Heart right ventricle (tissue), 16 donors: ENCODE results near the gene CSTF1. TPM values are rescaled to one million over a fixed set of nuclear protein-coding genes. Genes with fewer than 3 reads are reported as not detected.
A peak's percentile ranks its signal among the peaks of the same experiment; 100 is the strongest.

ENCODE experiments used
- ATAC-seq, 8 donors: fragments of 200-7000 bp; cut with Tn5 transposase; one replicate each; pipeline ENCODE4 v1.9.1; 2020; ENCODE audit warnings: mild to moderate bottlenecking in 8 of 8, moderate library complexity in 8 of 8, moderate number of reproducible peaks in 1 of 8
- DNase-seq, 2 donors: peaks; one replicate each; pipeline ENCODE4 v3.0.0-alpha.2; 2020
- H3K27ac ChIP-seq, 10 donors: fragments of 200-600 bp; sonication (generic) in 2 of 10; one replicate each; pipeline versions ENCODE4 v1.5.0 to v1.8.0; 2020 to 2022; ENCODE audit warnings: mild to moderate bottlenecking in 3 of 10
- H3K27me3 ChIP-seq, 7 donors: fragments of 200-600 bp; one replicate each; pipeline ENCODE4 v1.8.0; 2021 to 2022; ENCODE audit warnings: mild to moderate bottlenecking in 2 of 7
- H3K36me3 ChIP-seq, 9 donors: fragments of 200-600 bp; sonication (generic) in 1 of 9; one replicate each; pipeline versions ENCODE4 v1.5.0 to v1.8.0; 2020 to 2022; ENCODE audit warnings: mild to moderate bottlenecking in 2 of 9
- H3K4me1 ChIP-seq, 9 donors: fragments of 200-600 bp; sonication (generic) in 1 of 9; one replicate each; pipeline versions ENCODE4 v1.5.0 to v1.8.0; 2020 to 2022; ENCODE audit warnings: mild to moderate bottlenecking in 4 of 9
- H3K4me3 ChIP-seq, 10 donors: fragments of 200-600 bp; sonication (generic) in 2 of 10; one replicate each; pipeline versions ENCODE4 v1.5.0 to v1.8.0; 2020 to 2022; ENCODE audit warnings: mild to moderate bottlenecking in 7 of 10, moderate library complexity in 2 of 10
- H3K9me3 ChIP-seq, 11 donors: fragments of 200-600 bp in 10 of 11; sonication (generic) in 2 of 11; one replicate each; pipeline versions ENCODE4 v1.5.0 to v1.8.0; 2013 to 2022; ENCODE audit warnings: mild to moderate bottlenecking in 2 of 11, control low read depth in 1 of 11, moderate library complexity in 1 of 11
- CTCF ChIP-seq, 9 donors: fragments of 200-600 bp; sonication (generic) in 2 of 9; IDR thresholded peaks; one replicate each; pipeline versions ENCODE4 v1.5.0 to v1.8.0; 2021 to 2022; ENCODE audit warnings: antibody characterized with exemption in 9 of 9, mild to moderate bottlenecking in 5 of 9, moderate library complexity in 1 of 9
- whole genome bisulfite sequencing, 2 donors: extraction: QIAGEN DNeasy Blood & Tissue Kit; methylation state at CpG; one replicate each; pipeline ENCODE4 v1.1.7; 2013; ENCODE audit warnings: inconsistent platforms in 1 of 2; 5-methylcytosine and 5-hydroxymethylcytosine counted together
- intact Hi-C, 10 donors: fragments of 100-400 bp; cut with DNase I; formaldehyde crosslinking; loops; one replicate each; pipeline versions ENCODE4 v1.11.1 to v1.14.2; 2022
- polyA plus RNA-seq, 2 donors: library from polyadenylated mRNA; stranded (reverse); fragments of 200-250 nt; gene quantifications; one replicate each; pipeline ENCODE4 v1.2.3, GENCODE V29; 2013
- total RNA-seq, 10 donors: library from RNA; stranded (reverse); fragmentation: NEBNext Ultra II Directional in 3 of 10; extraction: Animal tissue kit (Norgen Biotek cat#: 25700) in 3 of 10; gene quantifications; one replicate each; pipeline versions ENCODE4 v1.2.1 to v1.2.4, GENCODE V29; 2021 to 2023
- donor health status: Arrhythmogenic right ventricular cardiomyopathy.
- donor health status: ischemic (EF 13 %, LVEDD 7.1; RV severe dilation, severe dysfunction).
- donor health status: healthy with polysubstance abuse.
- donor health status: DM: no; HTN: yes; CAD: no.
- donor health status: DM: no; HTN: no; CAD: no.
- donor health status: ischemic (EF 25% LVEDD 6.9; RV normal size, moderate dysfunction).
- donor health status: ischemic (EF 25% LVEDD 5.7; RV mildly dilated, moderate dysfunction).
- donor health status: healthy.
- donor health status: DM: yes; HTN: yes; CAD: no.
- donor health status: Ischemic cardiomyopathy.
- donor health status: ischemic (EF 35%, LVEDD 5.7; RV mildly dilated, moderate dysfunction).
- donor health status: nonischemic (EF 11% LVEDD 7.7; RV severe dilation, severe dysfunction).
- donor health status: DM: yes; HTN: yes; CAD: no.
- donor health status: PGD.
- donor health status: ischemic (EF 29% LVEDD 5.4; RV normal size, mild dysfunction).
- donor health status: nonischemic (EF 23%, LVEDD 6.1; RV moderate dilation, normal function).

CSTF1 gene
- total and polyA plus RNA-seq, 12 donors: 3.7 to 23.7 (median 20.7) TPM

- WGBS, 2 donors: 53 to 57% methylated on average over 9 of the region's 9 CpGs
- peak in 1 of 9 donors; percentile 7 for TF ChIP-seq CTCF (IDR thresholded peaks at IDR 0.05)
- ATAC-seq: peak in 3 of 8 donors; percentile 32 to 40 (median 35)
- no peak for DNase-seq
- H3K4me3 ChIP-seq: no peak overlapping the region
- no peaks in the 10 kb centered on the region for H3K36me3 ChIP-seq
- peaks cover 0 to 5% (median 0%) of the 10 kb centered on the region in 7 donors for H3K27me3 ChIP-seq
- no peaks in the 10 kb centered on the region for H3K9me3 ChIP-seq
- intact Hi-C loops: no loop called here
- peak overlapping the region in 8 of 10 donors; percentile 11 to 71 (median 43) for H3K27ac ChIP-seq
- H3K4me1 ChIP-seq: peaks cover 0 to 81% (median 21%) of the 10 kb centered on the region in 9 donors
Measured at GRCh38 chr20:56422076-56422823, 29.8 kb downstream of the CSTF1 start.

DNA sequence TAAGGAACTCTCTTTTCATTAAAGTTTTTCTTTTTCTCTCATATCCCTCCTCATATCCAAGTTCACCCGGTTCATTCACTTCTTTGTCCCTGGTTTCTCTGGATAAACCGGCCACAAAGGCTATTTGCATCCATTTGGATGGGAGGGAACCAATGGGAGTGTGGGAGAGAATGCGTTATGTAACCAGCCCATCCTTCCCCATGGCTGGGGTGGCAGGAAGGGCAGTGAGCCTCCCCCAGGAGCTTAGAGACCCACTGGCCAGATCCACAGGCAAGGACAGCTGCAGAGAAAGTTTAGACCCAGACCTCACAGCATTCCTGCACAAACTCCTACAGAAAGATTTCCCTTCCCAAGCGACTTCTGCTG, 30.4 kb downstream of the CSTF1 start:
- intact Hi-C loops: no loop called here
- peak in 1 of 9 donors; percentile 3 for TF ChIP-seq CTCF (IDR thresholded peaks at IDR 0.05)
- ATAC-seq: peak in 5 of 8 donors; percentile 17 to 70 (median 33)
- no peak overlapping the region for H3K4me3 ChIP-seq
- WGBS, 2 donors: 17 to 28% methylated on average over 4 of the region's 4 CpGs
- DNase-seq: no peak
- no peaks in the 10 kb centered on the region for H3K9me3 ChIP-seq
- H3K36me3 ChIP-seq: no peaks in the 10 kb centered on the region
- H3K27me3 ChIP-seq: peaks cover 0 to 5% (median 0%) of the 10 kb centered on the region in 7 donors
- H3K27ac ChIP-seq: peak overlapping the region in 8 of 10 donors; percentile 11 to 71 (median 43)
- peaks cover 0 to 81% (median 18%) of the 10 kb centered on the region in 9 donors for H3K4me1 ChIP-seq

DNA sequence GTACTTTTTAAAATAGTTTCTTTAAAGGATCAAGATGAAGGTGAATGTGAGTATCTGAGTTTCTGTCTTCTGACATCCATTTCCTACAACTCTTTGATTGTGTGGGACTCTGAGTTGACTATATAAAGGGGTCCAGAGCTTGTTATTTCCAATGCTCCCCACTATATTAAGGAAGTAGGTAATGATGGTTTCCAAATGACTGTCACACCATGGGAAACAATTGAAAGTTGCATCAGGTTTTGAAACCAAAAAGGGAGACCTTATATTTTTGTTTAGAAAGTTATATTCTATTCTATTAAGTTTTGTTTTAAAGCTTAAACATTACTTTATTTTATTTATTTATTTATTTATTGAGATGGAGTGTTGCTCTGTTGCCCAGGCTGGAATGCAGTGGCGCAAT, 30.8 kb downstream of the CSTF1 start:
- Histone ChIP-seq H3K27ac (peak overlapping the region in 8 of 10 donors; percentile 11 to 71 (median 43)), H3K9me3 (no peaks in the 10 kb centered on the region), H3K27me3 (peaks cover 0 to 5% (median 0%) of the 10 kb centered on the region in 7 donors), H3K4me1 (peaks cover 0 to 81% (median 18%) of the 10 kb centered on the region in 9 donors), H3K36me3 (no peaks in the 10 kb centered on the region), H3K4me3 (no peak overlapping the region)
- TF ChIP-seq CTCF (IDR thresholded peaks at IDR 0.05): no peak
- intact Hi-C loops: no loop called here
- DNase-seq (no peak), ATAC-seq (no peak)
- 98 to 100% methylated on average over 1 of the region's 1 CpG for WGBS, 2 donors

GRCh38 chr20:56423886-56424285, 31.4 kb downstream of the CSTF1 start:
- ATAC-seq (no peak), DNase-seq (no peak)
- peak overlapping the region in 1 of 10 donors; percentile 55 for H3K27ac ChIP-seq
- H3K27me3 ChIP-seq: peaks cover 0 to 9% (median 0%) of the 10 kb centered on the region in 7 donors
- intact Hi-C loops: no loop called here
- H3K4me1 ChIP-seq: peaks cover 0 to 81% (median 14%) of the 10 kb centered on the region in 9 donors
- no peaks in the 10 kb centered on the region for H3K36me3 ChIP-seq
- TF ChIP-seq CTCF (IDR thresholded peaks at IDR 0.05): no peak
- WGBS, 2 donors: 42 to 51% methylated on average over 1 of the region's 1 CpG
- no peaks in the 10 kb centered on the region for H3K9me3 ChIP-seq
- H3K4me3 ChIP-seq: no peak overlapping the region
